Stimulated activated CD8-positive, alpha-beta memory T cell treated with anti-CD3 and anti-CD28 coated beads, Interleukin-4, amount 100 ng/mL, for 24 hours (primary cell): Measurements from ENCODE around the gene ORM1.
A peak's percentile ranks its signal among the peaks of the same experiment; 100 is the strongest.

ENCODE experiments used
- DNase-seq: peaks from one replicate; pipeline ENCODE4 v3.0.0-alpha.2; 2020; ENCODE audit warnings: low read depth

ORM1 gene

GRCh38 chr9:114344188-114344566 lies 21.3 kb downstream of the ORM1 start:
- no peak for DNase-seq

- DNase-seq: no peak
Measured at GRCh38 chr9:114344692-114345091, 21.8 kb downstream of the ORM1 start.

- DNase-seq: no peak
Measured at GRCh38 chr9:114345493-114346065, 22.7 kb downstream of the ORM1 start.

GRCh38 chr9:114346146-114346545 lies 23.2 kb downstream of the ORM1 start:
- DNase-seq: no peak

GRCh38 chr9:114347675-114348074 lies 24.8 kb downstream of the ORM1 start:
- DNase-seq: no peak

- no peak for DNase-seq
Measured at GRCh38 chr9:114348261-114348905, 25.5 kb downstream of the ORM1 start.

- DNase-seq: peak; percentile 82
Measured at GRCh38 chr9:114348906-114349482, 26.1 kb downstream of the ORM1 start.

- DNase-seq: no peak
Measured at GRCh38 chr9:114349713-114350480, 27.0 kb downstream of the ORM1 start.

GRCh38 chr9:114350636-114351401 lies 27.9 kb downstream of the ORM1 start:
- no peak for DNase-seq

- DNase-seq: no peak
Measured at GRCh38 chr9:114351932-114352331, 29.0 kb downstream of the ORM1 start.

- DNase-seq: no peak
Measured at GRCh38 chr9:114355821-114356220, 32.9 kb downstream of the ORM1 start.

- DNase-seq: no peak
Measured at GRCh38 chr9:114356792-114357191, 33.9 kb downstream of the ORM1 start.

- no peak for DNase-seq
Measured at GRCh38 chr9:114357360-114357759, 34.5 kb downstream of the ORM1 start.

GRCh38 chr9:114357911-114358328 lies 35.0 kb downstream of the ORM1 start:
- DNase-seq: no peak

GRCh38 chr9:114359801-114360200 lies 36.9 kb downstream of the ORM1 start:
- DNase-seq: no peak

- no peak for DNase-seq
Measured at GRCh38 chr9:114361542-114361941, 38.6 kb downstream of the ORM1 start.

GRCh38 chr9:114362394-114362793 lies 39.5 kb downstream of the ORM1 start:
- no peak for DNase-seq

- no peak for DNase-seq
Measured at GRCh38 chr9:114363424-114363823, 40.5 kb downstream of the ORM1 start.

- DNase-seq: no peak
Measured at GRCh38 chr9:114364134-114365041, 41.5 kb downstream of the ORM1 start.

- no peak for DNase-seq
Measured at GRCh38 chr9:114365194-114365593, 42.3 kb downstream of the ORM1 start.
